Measurements from ENCODE around the gene DISC1.

DISC1 gene

GRCh38 chr1:232016616-232017015, 390.0 kb downstream of the DISC1 start:
- Mint-ChIP-seq H3K9me3 (no peaks in the 10 kb centered on the region), H3K36me3 (ENCODE audit: insufficient read depth) (no peaks in the 10 kb centered on the region), H3K4me1 (no peaks in the 10 kb centered on the region), H3K4me3 (no peak overlapping the region), H3K27ac (ENCODE audit: low read depth) (no peak overlapping the region), H3K27me3 (no peaks in the 10 kb centered on the region)
- ATAC-seq (replicated peaks; ENCODE audit: extremely low read depth, poor library complexity, severe bottlenecking) (no peak), DNase-seq (ENCODE audit: low spot score in 2 of 2) (no peak)

GRCh38 chr1:232017057-232017456, 390.5 kb downstream of the DISC1 start:
- ATAC-seq (replicated peaks; ENCODE audit: extremely low read depth, poor library complexity, severe bottlenecking) (no peak), DNase-seq (ENCODE audit: low spot score in 2 of 2) (no peak)
- Mint-ChIP-seq H3K27me3 (no peaks in the 10 kb centered on the region), H3K9me3 (no peaks in the 10 kb centered on the region), H3K4me3 (no peak overlapping the region), H3K4me1 (no peaks in the 10 kb centered on the region), H3K27ac (ENCODE audit: low read depth) (no peak overlapping the region), H3K36me3 (ENCODE audit: insufficient read depth) (no peaks in the 10 kb centered on the region)

GRCh38 chr1:232017759-232018158, 391.2 kb downstream of the DISC1 start:
- DNase-seq (ENCODE audit: low spot score in 2 of 2) = no peak
- no peaks in the 10 kb centered on the region for H3K4me1 Mint-ChIP-seq
- H3K36me3 Mint-ChIP-seq (ENCODE audit: insufficient read depth) = no peaks in the 10 kb centered on the region
- H3K27me3 Mint-ChIP-seq = no peaks in the 10 kb centered on the region
- H3K9me3 Mint-ChIP-seq = no peaks in the 10 kb centered on the region
- no peak for ATAC-seq (replicated peaks; ENCODE audit: extremely low read depth, poor library complexity, severe bottlenecking)
- H3K27ac Mint-ChIP-seq (ENCODE audit: low read depth) = no peak overlapping the region
- no peak overlapping the region for H3K4me3 Mint-ChIP-seq

- DNase-seq (ENCODE audit: low spot score in 2 of 2) (no peak), ATAC-seq (replicated peaks; ENCODE audit: extremely low read depth, poor library complexity, severe bottlenecking) (no peak)
- H3K36me3 Mint-ChIP-seq (ENCODE audit: insufficient read depth) = no peaks in the 10 kb centered on the region
- no peaks in the 10 kb centered on the region for H3K9me3 Mint-ChIP-seq
- H3K4me1 Mint-ChIP-seq = no peaks in the 10 kb centered on the region
- H3K27me3 Mint-ChIP-seq = no peaks in the 10 kb centered on the region
- H3K27ac Mint-ChIP-seq (ENCODE audit: low read depth) = no peak overlapping the region
- H3K4me3 Mint-ChIP-seq = no peak overlapping the region
Measured at GRCh38 chr1:232018231-232019025, 391.8 kb downstream of the DISC1 start.

GRCh38 chr1:232019026-232019340, 392.4 kb downstream of the DISC1 start:
- H3K9me3 Mint-ChIP-seq = no peaks in the 10 kb centered on the region
- H3K36me3 Mint-ChIP-seq (ENCODE audit: insufficient read depth) = no peaks in the 10 kb centered on the region
- no peak overlapping the region for H3K27ac Mint-ChIP-seq (ENCODE audit: low read depth)
- H3K4me1 Mint-ChIP-seq = no peaks in the 10 kb centered on the region
- no peak for DNase-seq (ENCODE audit: low spot score in 2 of 2)
- no peaks in the 10 kb centered on the region for H3K27me3 Mint-ChIP-seq
- no peak for ATAC-seq (replicated peaks; ENCODE audit: extremely low read depth, poor library complexity, severe bottlenecking)
- no peak overlapping the region for H3K4me3 Mint-ChIP-seq

GRCh38 chr1:232020352-232020751, 393.8 kb downstream of the DISC1 start:
- no peaks in the 10 kb centered on the region for H3K36me3 Mint-ChIP-seq (ENCODE audit: insufficient read depth)
- no peak overlapping the region for H3K27ac Mint-ChIP-seq (ENCODE audit: low read depth)
- ATAC-seq (replicated peaks; ENCODE audit: extremely low read depth, poor library complexity, severe bottlenecking) (no peak), DNase-seq (ENCODE audit: low spot score in 2 of 2) (no peak)
- no peaks in the 10 kb centered on the region for H3K9me3 Mint-ChIP-seq
- no peaks in the 10 kb centered on the region for H3K4me1 Mint-ChIP-seq
- H3K4me3 Mint-ChIP-seq = no peak overlapping the region
- no peaks in the 10 kb centered on the region for H3K27me3 Mint-ChIP-seq

GRCh38 chr1:232029315-232029714, 402.7 kb downstream of the DISC1 start:
- ATAC-seq (replicated peaks; ENCODE audit: extremely low read depth, poor library complexity, severe bottlenecking) (no peak), DNase-seq (ENCODE audit: low spot score in 2 of 2) (no peak)
- Mint-ChIP-seq H3K27ac (ENCODE audit: low read depth) (no peak overlapping the region), H3K36me3 (ENCODE audit: insufficient read depth) (no peaks in the 10 kb centered on the region), H3K9me3 (peaks cover 4% of the 10 kb centered on the region), H3K4me3 (no peak overlapping the region), H3K4me1 (no peaks in the 10 kb centered on the region), H3K27me3 (no peaks in the 10 kb centered on the region)

GRCh38 chr1:232031156-232031555, 404.6 kb downstream of the DISC1 start:
- no peak for DNase-seq (ENCODE audit: low spot score in 2 of 2)
- no peaks in the 10 kb centered on the region for H3K36me3 Mint-ChIP-seq (ENCODE audit: insufficient read depth)
- peaks cover 4% of the 10 kb centered on the region for H3K9me3 Mint-ChIP-seq
- no peaks in the 10 kb centered on the region for H3K4me1 Mint-ChIP-seq
- ATAC-seq (replicated peaks; ENCODE audit: extremely low read depth, poor library complexity, severe bottlenecking) = no peak
- no peak overlapping the region for H3K27ac Mint-ChIP-seq (ENCODE audit: low read depth)
- no peaks in the 10 kb centered on the region for H3K27me3 Mint-ChIP-seq
- H3K4me3 Mint-ChIP-seq = no peak overlapping the region

- H3K4me1 Mint-ChIP-seq = no peaks in the 10 kb centered on the region
- no peaks in the 10 kb centered on the region for H3K36me3 Mint-ChIP-seq (ENCODE audit: insufficient read depth)
- H3K27me3 Mint-ChIP-seq = no peaks in the 10 kb centered on the region
- H3K27ac Mint-ChIP-seq (ENCODE audit: low read depth) = no peak overlapping the region
- no peak overlapping the region for H3K4me3 Mint-ChIP-seq
- no peak for ATAC-seq (replicated peaks; ENCODE audit: extremely low read depth, poor library complexity, severe bottlenecking)
- H3K9me3 Mint-ChIP-seq = peaks cover 4% of the 10 kb centered on the region
- no peak for DNase-seq (ENCODE audit: low spot score in 2 of 2)
Measured at GRCh38 chr1:232033285-232033684, 406.7 kb downstream of the DISC1 start.

- ATAC-seq (replicated peaks; ENCODE audit: extremely low read depth, poor library complexity, severe bottlenecking) (no peak), DNase-seq (ENCODE audit: low spot score in 2 of 2) (no peak)
- H3K27ac Mint-ChIP-seq (ENCODE audit: low read depth) = no peak overlapping the region
- H3K4me3 Mint-ChIP-seq = no peak overlapping the region
- H3K9me3 Mint-ChIP-seq = peaks cover 4% of the 10 kb centered on the region
- no peaks in the 10 kb centered on the region for H3K36me3 Mint-ChIP-seq (ENCODE audit: insufficient read depth)
- H3K27me3 Mint-ChIP-seq = no peaks in the 10 kb centered on the region
- no peaks in the 10 kb centered on the region for H3K4me1 Mint-ChIP-seq
Measured at GRCh38 chr1:232034556-232034955, 408.0 kb downstream of the DISC1 start.

GRCh38 chr1:232036181-232036933, 409.8 kb downstream of the DISC1 start:
- no peak overlapping the region for H3K27ac Mint-ChIP-seq (ENCODE audit: low read depth)
- no peaks in the 10 kb centered on the region for H3K4me1 Mint-ChIP-seq
- DNase-seq (ENCODE audit: low spot score in 2 of 2) (no peak), ATAC-seq (replicated peaks; ENCODE audit: extremely low read depth, poor library complexity, severe bottlenecking) (no peak)
- H3K4me3 Mint-ChIP-seq = no peak overlapping the region
- peaks cover 4% of the 10 kb centered on the region for H3K9me3 Mint-ChIP-seq
- H3K36me3 Mint-ChIP-seq (ENCODE audit: insufficient read depth) = no peaks in the 10 kb centered on the region
- H3K27me3 Mint-ChIP-seq = no peaks in the 10 kb centered on the region

GRCh38 chr1:232037774-232038388, 411.3 kb downstream of the DISC1 start:
- Mint-ChIP-seq H3K27ac (ENCODE audit: low read depth) (no peak overlapping the region), H3K4me1 (no peaks in the 10 kb centered on the region), H3K4me3 (no peak overlapping the region), H3K9me3 (peaks cover 4% of the 10 kb centered on the region), H3K27me3 (peaks cover 7% of the 10 kb centered on the region), H3K36me3 (ENCODE audit: insufficient read depth) (no peaks in the 10 kb centered on the region)
- DNase-seq (ENCODE audit: low spot score in 2 of 2) = no peak
- no peak for ATAC-seq (replicated peaks; ENCODE audit: extremely low read depth, poor library complexity, severe bottlenecking)

Data from central memory CD8-positive, alpha-beta T cell (primary cell).